Measurements from ENCODE around the gene THSD7B. TPM values are rescaled to one million over a fixed set of nuclear protein-coding genes. Genes with fewer than 3 reads are reported as not detected.
"Not testable (repeated sequence)": the region's sequence is repeated elsewhere in the genome, so short reads cannot be mapped to it uniquely, and the experiment has no call there.

THSD7B gene
- total RNA-seq, 1 donor: 0.36 TPM

GRCh38 chr2:136962105-136962725 lies 196.9 kb downstream of the THSD7B start:
- no peak overlapping the region for H3K4me3 ChIP-seq (ENCODE audit: low read depth, low read length)
- DNase-seq (ENCODE audit: low read depth): no peak
- TF ChIP-seq CTCF (IDR thresholded peaks at IDR 0.05; ENCODE audit: insufficient read depth, low read length): no peak

- TF ChIP-seq CTCF (IDR thresholded peaks at IDR 0.05; ENCODE audit: insufficient read depth, low read length): no peak
- no peak for DNase-seq (ENCODE audit: low read depth)
- no peak overlapping the region for H3K4me3 ChIP-seq (ENCODE audit: low read depth, low read length)
These were observed 201.1 kb downstream of the THSD7B start for GRCh38 chr2:136966485-136966884.

- DNase-seq (ENCODE audit: low read depth): no peak
- TF ChIP-seq CTCF (IDR thresholded peaks at IDR 0.05; ENCODE audit: insufficient read depth, low read length): no peak
- no peak overlapping the region for H3K4me3 ChIP-seq (ENCODE audit: low read depth, low read length)
These were observed 215.0 kb downstream of the THSD7B start for GRCh38 chr2:136980303-136980702.

- H3K4me3 ChIP-seq (ENCODE audit: low read depth, low read length); DNase-seq (ENCODE audit: low read depth): not testable (repeated sequence)
These were observed 216.3 kb downstream of the THSD7B start for GRCh38 chr2:136981689-136982088.

GRCh38 chr2:136985044-136985443 lies 219.7 kb downstream of the THSD7B start:
- DNase-seq (ENCODE audit: low read depth): peak; percentile 12

GRCh38 chr2:136986605-136987221 lies 221.4 kb downstream of the THSD7B start:
- DNase-seq (ENCODE audit: low read depth): no peak
- H3K4me3 ChIP-seq (ENCODE audit: low read depth, low read length): no peak overlapping the region
- TF ChIP-seq CTCF (IDR thresholded peaks at IDR 0.05; ENCODE audit: insufficient read depth, low read length): no peak

More at GRCh38 chr2:136985044-136985443, 219.7 kb downstream of the THSD7B start:
- TF ChIP-seq CTCF (IDR thresholded peaks at IDR 0.05; ENCODE audit: insufficient read depth, low read length): no peak
- no peak overlapping the region for H3K4me3 ChIP-seq (ENCODE audit: low read depth, low read length)

- DNase-seq (ENCODE audit: low read depth): no peak
- no peak overlapping the region for H3K4me3 ChIP-seq (ENCODE audit: low read depth, low read length)
- no peak for TF ChIP-seq CTCF (IDR thresholded peaks at IDR 0.05; ENCODE audit: insufficient read depth, low read length)
These were observed 225.0 kb downstream of the THSD7B start for GRCh38 chr2:136990316-136990715.

All from fibroblast of the aortic adventitia (primary cell).